Neural cell (in vitro differentiated cells): Measurements from ENCODE around the gene ZNF750. TPM values are rescaled to one million over a fixed set of nuclear protein-coding genes. Genes with fewer than 3 reads are reported as not detected.

ENCODE experiments used
- H2AFZ ChIP-seq: fragments of 200-600, 300-800 bp; sonication (generic), shearing (Covaris generic); 2 replicates; pipeline ENCODE4 v1.6.0; 2014; ENCODE audit warnings: low read depth, mild to moderate bottlenecking, antibody characterized with exemption, low read length, moderate library complexity
- H3F3A ChIP-seq: fragments of 200-600 bp; shearing (Covaris generic); 2 replicates; pipeline ENCODE4 v1.6.1; 2016; ENCODE audit warnings: mild to moderate bottlenecking, moderate library complexity, mixed read lengths, antibody characterized with exemption, low read length; ENCODE audit not compliant: insufficient read depth, poor library complexity, severe bottlenecking
- H3K27ac ChIP-seq: fragments of 200-600, 300-800 bp; sonication (generic), shearing (Covaris generic); 2 replicates; pipeline ENCODE4 v1.5.1; 2014; ENCODE audit warnings: mild to moderate bottlenecking, low read length, moderate library complexity
- H3K27me3 ChIP-seq: fragments of 300-800, 200-600 bp; sonication (generic), shearing (Covaris generic); 2 replicates; pipeline ENCODE4 v1.6.0; 2014; ENCODE audit warnings: mild to moderate bottlenecking, low read depth, low read length, moderate library complexity; ENCODE audit not compliant: insufficient read depth
- H3K36me3 ChIP-seq: fragments of 300-800, 200-600 bp; sonication (generic), shearing (Covaris generic); 2 replicates; pipeline ENCODE4 v1.5.1; 2014; ENCODE audit warnings: mild to moderate bottlenecking, antibody characterized with exemption, low read length, moderate library complexity; ENCODE audit not compliant: insufficient read depth
- H3K4me2 ChIP-seq: fragments of 300-800, 200-600 bp; sonication (generic), shearing (Covaris generic); 2 replicates; pipeline ENCODE4 v1.6.0; 2014; ENCODE audit warnings: mild to moderate bottlenecking, low read length
- H3K4me3 ChIP-seq: fragments of 300-800, 200-600 bp; sonication (generic), shearing (Covaris generic); 2 replicates; pipeline ENCODE4 v1.5.1; 2014; ENCODE audit warnings: mild to moderate bottlenecking, low read length, moderate library complexity
- H3K79me2 ChIP-seq: fragments of 200-600 bp; shearing (Covaris generic); replicated peaks from 2 replicates; pipeline ENCODE4 v1.6.0; 2014; ENCODE audit warnings: mild to moderate bottlenecking, low read length, moderate library complexity; ENCODE audit not compliant: insufficient read depth
- H3K9ac ChIP-seq: fragments of 300-800, 200-600 bp; sonication (generic), shearing (Covaris generic); 2 replicates; pipeline ENCODE4 v1.6.1; 2016; ENCODE audit warnings: mild to moderate bottlenecking, low read length, mixed read lengths
- H3K9me2 ChIP-seq: fragments of 200-600 bp; shearing (Covaris generic); 2 replicates; pipeline ENCODE4 v1.6.1; 2016; ENCODE audit warnings: mild to moderate bottlenecking, low read length, mixed read lengths; ENCODE audit not compliant: insufficient read depth
- H3K9me3 ChIP-seq: fragments of 200-600, 300-800 bp; sonication (generic), shearing (Covaris generic); 2 replicates; pipeline ENCODE4 v1.6.1; 2016; ENCODE audit warnings: mild to moderate bottlenecking, mixed run types, low read length, moderate library complexity, mixed read lengths
- H4K20me1 ChIP-seq: fragments of 200-600 bp; shearing (Covaris generic); 2 replicates; pipeline ENCODE4 v1.6.1; 2016; ENCODE audit warnings: mild to moderate bottlenecking, mixed run types; ENCODE audit not compliant: insufficient read depth
- EP300 ChIP-seq: fragments of 450-650 bp; conservative IDR thresholded peaks from 2 replicates; pipeline ENCODE4 v1.6.1; 2014; ENCODE audit warnings: antibody characterized with exemption, mild to moderate bottlenecking, moderate library complexity; ENCODE audit not compliant: poor library complexity, severe bottlenecking
- EZH2 ChIP-seq: fragments of 200-600, 300-800 bp; shearing (Covaris generic), sonication (generic); IDR thresholded peaks from 2 replicates; pipeline ENCODE4 v1.6.1; 2014; ENCODE audit warnings: antibody characterized with exemption, low read length, borderline replicate concordance, mild to moderate bottlenecking; ENCODE audit not compliant: insufficient read depth, poor library complexity, severe bottlenecking
- MXI1 ChIP-seq: fragments of 450-650 bp; conservative IDR thresholded peaks from 2 replicates; pipeline ENCODE4 v1.6.1; 2014; ENCODE audit warnings: antibody characterized with exemption, mild to moderate bottlenecking; ENCODE audit not compliant: poor library complexity, severe bottlenecking
- POLR2AphosphoS5 ChIP-seq: IDR thresholded peaks from 2 replicates; pipeline ENCODE4 v1.6.1; 2012
- RAD21 ChIP-seq: fragments of 450-650 bp; conservative IDR thresholded peaks from 2 replicates; pipeline ENCODE4 v1.6.1; 2014; ENCODE audit warnings: antibody characterized with exemption, mild to moderate bottlenecking, moderate library complexity
- REST ChIP-seq: IDR thresholded peaks from 2 replicates; pipeline ENCODE4 v1.6.1; 2012; ENCODE audit warnings: borderline replicate concordance
- SMC3 ChIP-seq: fragments of 450-650 bp; conservative IDR thresholded peaks from 2 replicates; pipeline ENCODE4 v1.6.1; 2014; ENCODE audit warnings: antibody characterized with exemption, mild to moderate bottlenecking, moderate library complexity; ENCODE audit not compliant: poor library complexity
- TAF1 ChIP-seq: IDR thresholded peaks from 2 replicates; pipeline ENCODE4 v1.6.1; 2012; ENCODE audit warnings: low read depth
- polyA plus RNA-seq: library from polyadenylated mRNA; depleted of rRNA; stranded (reverse); fragments of >200 nt; gene quantifications from 2 replicates; pipeline ENCODE4 v1.2.3, GENCODE V29; 2014
- TF ChIP-seq, protein P1 (sequence below): fragments of 450-650 bp; IDR thresholded peaks from 2 replicates; pipeline ENCODE4 v1.5.1; 2014; ENCODE audit warnings: antibody characterized with exemption, mild to moderate bottlenecking, moderate library complexity; ENCODE audit not compliant: poor library complexity, severe bottlenecking

ZNF750 gene
- polyA plus RNA-seq, 1 donor from 2014 or later = not detected

DNA sequence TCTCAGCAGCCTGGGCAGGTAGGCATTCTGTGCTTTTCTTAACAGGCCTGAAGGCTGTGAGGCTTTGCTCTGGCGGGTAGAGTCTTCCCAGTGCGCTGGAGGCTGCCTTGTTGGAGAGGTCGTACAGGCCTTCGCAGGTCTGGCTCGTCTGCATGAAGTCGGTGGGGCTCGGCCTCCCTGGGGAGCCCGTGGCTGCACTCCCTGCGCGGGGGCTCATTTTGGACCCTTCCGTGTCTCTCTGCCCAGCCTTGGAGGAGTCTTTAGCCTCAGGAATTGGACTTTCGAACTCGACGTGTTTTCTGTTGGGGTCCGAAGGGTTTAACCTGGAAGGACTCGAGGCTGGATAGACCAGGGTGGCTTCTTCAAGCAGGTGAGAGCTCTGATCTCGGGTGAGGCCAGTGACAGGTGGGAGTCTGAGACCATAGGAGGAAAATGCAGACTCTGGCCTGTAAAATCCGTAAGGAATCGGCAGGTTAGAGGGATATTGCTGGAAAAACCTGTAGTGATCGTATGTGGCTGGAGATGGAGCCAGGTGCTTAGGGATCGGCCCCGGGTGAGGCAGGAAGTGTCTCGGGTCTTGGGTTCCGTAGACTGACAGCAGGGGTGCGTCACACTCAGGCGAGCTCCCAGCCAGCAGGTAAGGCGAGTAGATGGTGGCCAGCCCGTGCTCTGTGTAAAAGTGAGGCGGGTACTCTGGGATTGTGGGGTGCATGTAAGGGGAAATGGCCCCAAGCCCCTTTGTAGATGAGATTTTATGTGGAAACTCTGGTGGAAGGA is 8.6 kb downstream of the ZNF750 start:
- no peaks in the 10 kb centered on the region for H3F3A ChIP-seq
- H2AFZ ChIP-seq = no peak overlapping the region
- H3K36me3 ChIP-seq = no peaks in the 10 kb centered on the region
- no peaks in the 10 kb centered on the region for H3K9me2 ChIP-seq
- H3K27ac ChIP-seq = no peak overlapping the region
- no peak overlapping the region for H3K4me3 ChIP-seq
- H3K79me2 ChIP-seq = no peaks in the 10 kb centered on the region
- TF ChIP-seq, protein P1, sequence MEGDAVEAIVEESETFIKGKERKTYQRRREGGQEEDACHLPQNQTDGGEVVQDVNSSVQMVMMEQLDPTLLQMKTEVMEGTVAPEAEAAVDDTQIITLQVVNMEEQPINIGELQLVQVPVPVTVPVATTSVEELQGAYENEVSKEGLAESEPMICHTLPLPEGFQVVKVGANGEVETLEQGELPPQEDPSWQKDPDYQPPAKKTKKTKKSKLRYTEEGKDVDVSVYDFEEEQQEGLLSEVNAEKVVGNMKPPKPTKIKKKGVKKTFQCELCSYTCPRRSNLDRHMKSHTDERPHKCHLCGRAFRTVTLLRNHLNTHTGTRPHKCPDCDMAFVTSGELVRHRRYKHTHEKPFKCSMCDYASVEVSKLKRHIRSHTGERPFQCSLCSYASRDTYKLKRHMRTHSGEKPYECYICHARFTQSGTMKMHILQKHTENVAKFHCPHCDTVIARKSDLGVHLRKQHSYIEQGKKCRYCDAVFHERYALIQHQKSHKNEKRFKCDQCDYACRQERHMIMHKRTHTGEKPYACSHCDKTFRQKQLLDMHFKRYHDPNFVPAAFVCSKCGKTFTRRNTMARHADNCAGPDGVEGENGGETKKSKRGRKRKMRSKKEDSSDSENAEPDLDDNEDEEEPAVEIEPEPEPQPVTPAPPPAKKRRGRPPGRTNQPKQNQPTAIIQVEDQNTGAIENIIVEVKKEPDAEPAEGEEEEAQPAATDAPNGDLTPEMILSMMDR = no peak
- TF ChIP-seq REST (no peak), POLR2AphosphoS5 (no peak), MXI1 (no peak), EP300 (no peak), TAF1 (no peak), SMC3 (no peak), RAD21 (no peak), EZH2 (no peak)
- no peaks in the 10 kb centered on the region for H4K20me1 ChIP-seq
- H3K4me2 ChIP-seq = no peak overlapping the region
- no peaks in the 10 kb centered on the region for H3K27me3 ChIP-seq
- no peaks in the 10 kb centered on the region for H3K9me3 ChIP-seq
- H3K9ac ChIP-seq = no peak overlapping the region

- Histone ChIP-seq H3K27ac (no peak overlapping the region), H3K36me3 (no peaks in the 10 kb centered on the region), H2AFZ (no peak overlapping the region), H3K9me3 (no peaks in the 10 kb centered on the region), H3K9me2 (no peaks in the 10 kb centered on the region), H3K4me2 (no peak overlapping the region), H3K4me3 (no peak overlapping the region), H4K20me1 (no peaks in the 10 kb centered on the region), H3K27me3 (no peaks in the 10 kb centered on the region), H3K9ac (no peak overlapping the region), H3F3A (no peaks in the 10 kb centered on the region), H3K79me2 (no peaks in the 10 kb centered on the region)
- no peak for TF ChIP-seq TAF1
- TF ChIP-seq RAD21 = no peak
- TF ChIP-seq, protein P1 = no peak
- TF ChIP-seq EP300 = no peak
- no peak for TF ChIP-seq EZH2
- no peak for TF ChIP-seq SMC3
- TF ChIP-seq POLR2AphosphoS5 = no peak
- TF ChIP-seq REST = no peak
- no peak for TF ChIP-seq MXI1
Measured at GRCh38 chr17:82830249-82830661, 9.6 kb downstream of the ZNF750 start.
